Esophagus squamous epithelium (tissue), 5 donors: ENCODE data around the gene NKIRAS1. TPM values are rescaled to one million over a fixed set of nuclear protein-coding genes. Genes with fewer than 3 reads are reported as not detected.

Experiments
- DNase-seq: peaks from one replicate; lab custom pipeline; 2025; lab: John Stamatoyannopoulos, UW
- H3K27ac ChIP-seq, 4 donors: fragments of 200-600 bp; sonication (generic); one replicate each; pipeline ENCODE4 v1.5.1; 2016 to 2019; ENCODE audit warnings: mild to moderate bottlenecking in 1 of 4
- H3K27me3 ChIP-seq, 4 donors: fragments of 200-600 bp; sonication (generic); 1 replicate in 3 of 4; 2 replicates in 1 of 4; pipeline versions ENCODE4 v1.5.1 to v1.6.0; 2017 to 2021; ENCODE audit warnings: antibody characterized with exemption in 1 of 4
- H3K36me3 ChIP-seq, 3 donors: fragments of 200-600 bp; sonication (generic); one replicate each; pipeline ENCODE4 v1.5.1; 2016 to 2019
- H3K4me1 ChIP-seq, 3 donors: fragments of 200-600 bp; sonication (generic); one replicate each; pipeline ENCODE4 v1.5.1; 2017 to 2019
- H3K4me3 ChIP-seq, 4 donors: fragments of 200-600 bp; sonication (generic); 1 replicate in 3 of 4; 2 replicates in 1 of 4; pipeline ENCODE4 v1.5.1; 2016 to 2019; ENCODE audit warnings: mild to moderate bottlenecking in 2 of 4, moderate library complexity in 1 of 4
- H3K9me3 ChIP-seq, 3 donors: fragments of 200-600 bp; sonication (generic); one replicate each; pipeline ENCODE4 v1.5.1; 2016 to 2019
- POLR2A ChIP-seq, 4 donors: fragments of 450-650 bp; IDR thresholded peaks; one replicate each; pipeline ENCODE4 v1.6.1; 2017; ENCODE audit warnings: antibody characterized with exemption in 4 of 4, mild to moderate bottlenecking in 4 of 4, moderate library complexity in 3 of 4
- WGBS, 2 donors: methylation state at CpG; one replicate each; pipeline ENCODE4 v1.1.5; 2018; 5-methylcytosine and 5-hydroxymethylcytosine counted together
- intact Hi-C: fragments of 100-400 bp; cut with DNase I; formaldehyde crosslinking; loops from one replicate; pipeline ENCODE4 v1.15.0; 2022
- total RNA-seq, 4 donors: library from RNA; depleted of rRNA; stranded (reverse); fragments of >200 nt; gene quantifications; one replicate each; pipeline ENCODE4 v1.1.0, GENCODE V29; 2016
- TF ChIP-seq, protein P1 (sequence below), 6 experiments: fragments of 450-650 bp in 4 of 6; fragments of 200-600 bp in 2 of 6; sonication (generic) in 2 of 6; IDR thresholded peaks; one replicate each; pipeline ENCODE4 v1.5.1; 2016 to 2019; ENCODE audit warnings: antibody characterized with exemption in 6 of 6, mild to moderate bottlenecking in 4 of 6, moderate library complexity in 4 of 6
- donor health status: DM: yes; HTN: yes; CAD: no.

Gene NKIRAS1
- total RNA-seq = 10 to 100 TPM in 1 of 4 donors, 1 to 10 TPM in 3; 5.9 to 11.1 (median 8.4) TPM

DNA sequence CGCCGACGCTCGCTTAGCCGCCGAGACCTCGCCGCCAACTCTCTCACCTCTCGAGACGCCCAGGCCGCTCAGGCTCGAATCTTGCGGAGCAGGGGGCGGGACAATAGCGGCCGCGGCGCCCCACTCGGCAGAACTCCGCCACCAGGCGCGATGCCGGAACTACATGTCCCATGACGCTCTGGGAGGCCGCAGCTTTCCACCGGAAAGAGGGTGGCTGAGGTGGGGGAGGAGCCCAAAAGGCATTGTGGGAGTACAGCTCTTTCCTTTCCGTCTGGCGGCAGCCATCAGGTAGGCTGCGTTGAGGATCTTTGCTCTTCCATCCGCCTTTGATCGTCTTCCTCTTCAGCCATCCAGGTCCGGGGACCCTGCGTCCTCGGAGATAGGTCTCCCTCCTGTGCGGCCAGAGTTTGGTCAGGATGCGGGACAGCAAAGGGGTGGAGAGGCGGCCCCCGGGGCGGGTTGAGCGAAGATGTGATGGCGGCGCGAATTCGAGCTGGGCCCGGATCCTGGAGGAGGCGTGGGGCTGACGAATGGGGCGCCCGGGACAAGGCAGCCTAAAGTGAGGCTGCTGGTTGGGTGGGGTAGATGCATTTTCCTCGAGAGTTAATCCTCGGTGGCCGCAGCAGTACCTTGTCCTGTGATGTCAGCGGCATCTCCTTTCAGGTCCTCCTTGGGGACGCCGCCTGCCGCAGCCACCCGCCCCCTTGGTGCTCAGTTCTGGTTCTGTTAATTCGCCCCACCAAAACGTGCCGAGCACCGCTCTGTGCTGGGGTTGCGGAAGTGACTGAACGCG is at the start of gene NKIRAS1, which contains the start of gene RPL15:
Gene NKIRAS1 (minus strand): TSS at position 105 of the 793 bp plus-strand sequence. CDS start 6,086 bp downstream, outside the sequence.
Gene RPL15 (plus strand): TSS at position 247 of the 793 bp plus-strand sequence. CDS start 728 bp downstream, outside the sequence.
- DNase-seq = peak; percentile 85
- 0% methylated on average over 19 to 22 of the region's 64 CpGs for WGBS, 2 donors

DNA sequence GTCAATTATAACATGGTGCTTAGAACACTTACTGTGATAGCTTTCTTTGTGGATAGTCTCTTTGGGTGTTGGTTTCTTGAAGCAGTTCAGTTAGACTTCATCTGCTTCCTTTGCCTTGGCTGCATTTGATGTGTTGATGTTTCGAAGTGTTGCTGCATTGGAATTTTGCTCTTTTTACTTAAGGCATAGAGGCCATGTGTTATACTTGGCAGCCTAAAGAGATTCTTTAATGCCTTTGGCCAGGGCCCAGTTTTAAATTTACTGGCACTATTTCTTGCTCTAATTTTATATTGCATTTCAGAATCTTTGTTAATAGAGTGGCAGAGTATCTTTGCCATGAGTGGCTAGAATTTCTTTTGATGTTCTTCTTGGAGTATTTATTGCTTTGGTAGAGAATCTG is 49.5 kb upstream of the NKIRAS1 start:
- peaks cover 0 to 96% (median 0%) of the 10 kb centered on the region in 3 donors for H3K36me3 ChIP-seq
- WGBS, 2 donors = 30 to 63% methylated on average over 1 of the region's 1 CpG
- H3K27ac ChIP-seq = peak overlapping the region in 1 of 4 donors; percentile 26
- peaks cover 0 to 34% (median 17%) of the 10 kb centered on the region in 3 donors for H3K4me1 ChIP-seq
- no peaks in the 10 kb centered on the region for H3K9me3 ChIP-seq
- intact Hi-C loops = no loop called here
- TF ChIP-seq, protein P1, sequence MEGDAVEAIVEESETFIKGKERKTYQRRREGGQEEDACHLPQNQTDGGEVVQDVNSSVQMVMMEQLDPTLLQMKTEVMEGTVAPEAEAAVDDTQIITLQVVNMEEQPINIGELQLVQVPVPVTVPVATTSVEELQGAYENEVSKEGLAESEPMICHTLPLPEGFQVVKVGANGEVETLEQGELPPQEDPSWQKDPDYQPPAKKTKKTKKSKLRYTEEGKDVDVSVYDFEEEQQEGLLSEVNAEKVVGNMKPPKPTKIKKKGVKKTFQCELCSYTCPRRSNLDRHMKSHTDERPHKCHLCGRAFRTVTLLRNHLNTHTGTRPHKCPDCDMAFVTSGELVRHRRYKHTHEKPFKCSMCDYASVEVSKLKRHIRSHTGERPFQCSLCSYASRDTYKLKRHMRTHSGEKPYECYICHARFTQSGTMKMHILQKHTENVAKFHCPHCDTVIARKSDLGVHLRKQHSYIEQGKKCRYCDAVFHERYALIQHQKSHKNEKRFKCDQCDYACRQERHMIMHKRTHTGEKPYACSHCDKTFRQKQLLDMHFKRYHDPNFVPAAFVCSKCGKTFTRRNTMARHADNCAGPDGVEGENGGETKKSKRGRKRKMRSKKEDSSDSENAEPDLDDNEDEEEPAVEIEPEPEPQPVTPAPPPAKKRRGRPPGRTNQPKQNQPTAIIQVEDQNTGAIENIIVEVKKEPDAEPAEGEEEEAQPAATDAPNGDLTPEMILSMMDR (IDR thresholded peaks at IDR 0.05) = no peak
- no peak for TF ChIP-seq POLR2A (IDR thresholded peaks at IDR 0.05)
- H3K4me3 ChIP-seq = no peak overlapping the region
- DNase-seq = no peak
- no peaks in the 10 kb centered on the region for H3K27me3 ChIP-seq

More for the DNA sequence above, at the start of gene NKIRAS1, which contains the start of gene RPL15:
- Histone ChIP-seq H3K4me3 (peak within 1 kb of the TSS; percentile 90 to 96 (median 95)), H3K9me3 (no peaks in the 10 kb centered on the region), H3K36me3 (peaks cover 0 to 43% (median 0%) of the 10 kb centered on the region in 3 donors), H3K27ac (peak within 1 kb of the TSS; percentile 97 to 99 (median 98)), H3K27me3 (no peaks in the 10 kb centered on the region), H3K4me1 (peaks cover 15 to 57% (median 19%) of the 10 kb centered on the region in 3 donors)
- TF ChIP-seq, protein P1 (IDR thresholded peaks at IDR 0.05) = peak; percentile 44 to 90 (median 70)
- peak in 3 of 4 donors; percentile 87 to 98 (median 96) for TF ChIP-seq POLR2A (IDR thresholded peaks at IDR 0.05)
- intact Hi-C loops = no loop called here

DNA sequence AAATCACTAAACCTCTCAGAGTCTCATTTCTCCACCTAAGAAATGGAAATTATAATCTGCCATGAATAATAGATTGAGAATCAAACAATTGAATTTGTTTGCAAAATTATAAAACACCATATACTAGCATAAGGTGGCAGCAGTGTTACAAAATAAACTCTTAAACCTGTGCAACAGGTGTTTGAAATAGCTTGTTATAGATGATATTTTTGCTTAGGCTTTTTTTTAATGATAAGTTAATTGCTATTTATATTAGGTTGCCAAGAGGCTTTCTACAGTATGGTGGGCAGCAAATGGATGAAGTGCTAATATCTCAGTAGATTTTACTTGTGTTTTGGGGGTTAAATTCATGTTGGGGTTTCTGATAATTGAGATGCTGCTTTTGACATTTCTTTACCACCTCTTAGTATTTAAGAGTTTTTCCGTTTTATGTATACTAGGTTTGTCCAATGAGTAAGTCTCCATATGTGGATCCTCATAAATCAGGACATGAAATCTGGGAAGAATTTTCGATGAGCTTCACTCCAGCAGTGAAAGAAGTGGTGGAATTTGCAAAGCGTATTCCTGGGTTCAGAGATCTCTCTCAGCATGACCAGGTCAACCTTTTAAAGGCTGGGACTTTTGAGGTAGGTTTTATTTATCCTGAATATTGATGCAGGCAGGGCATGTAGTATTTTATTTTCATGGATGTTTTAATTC is 47.9 kb upstream of the NKIRAS1 start:
- no peaks in the 10 kb centered on the region for H3K27me3 ChIP-seq
- intact Hi-C loops = no loop called here
- H3K4me1 ChIP-seq = peaks cover 0 to 43% (median 17%) of the 10 kb centered on the region in 3 donors
- TF ChIP-seq POLR2A (IDR thresholded peaks at IDR 0.05) = no peak
- TF ChIP-seq, protein P1 (IDR thresholded peaks at IDR 0.05) = no peak
- WGBS, 2 donors = 80 to 82% methylated on average over 3 of the region's 3 CpGs
- DNase-seq = no peak
- no peak overlapping the region for H3K4me3 ChIP-seq
- no peaks in the 10 kb centered on the region for H3K9me3 ChIP-seq
- H3K36me3 ChIP-seq = peaks cover 0 to 98% (median 0%) of the 10 kb centered on the region in 3 donors
- H3K27ac ChIP-seq = no peak overlapping the region

DNA sequence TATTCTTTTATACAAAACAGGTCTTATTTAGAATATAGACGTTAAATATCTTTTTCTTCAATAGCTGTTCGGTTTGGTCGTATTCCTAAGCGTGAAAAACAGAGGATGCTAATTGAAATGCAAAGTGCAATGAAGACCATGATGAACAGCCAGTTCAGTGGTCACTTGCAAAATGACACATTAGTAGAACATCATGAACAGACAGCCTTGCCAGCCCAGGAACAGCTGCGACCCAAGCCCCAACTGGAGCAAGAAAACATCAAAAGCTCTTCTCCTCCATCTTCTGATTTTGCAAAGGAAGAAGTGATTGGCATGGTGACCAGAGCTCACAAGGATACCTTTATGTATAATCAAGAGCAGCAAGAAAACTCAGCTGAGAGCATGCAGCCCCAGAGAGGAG is 45.1 kb upstream of the NKIRAS1 start:
- H3K4me1 ChIP-seq = peaks cover 0 to 60% (median 22%) of the 10 kb centered on the region in 3 donors
- peaks cover 0 to 83% (median 0%) of the 10 kb centered on the region in 3 donors for H3K36me3 ChIP-seq
- intact Hi-C loops = no loop called here

More for the DNA sequence above, 45.1 kb upstream of the NKIRAS1 start:
- Histone ChIP-seq H3K27me3 (no peaks in the 10 kb centered on the region), H3K9me3 (no peaks in the 10 kb centered on the region), H3K4me3 (no peak overlapping the region), H3K27ac (no peak overlapping the region)
- WGBS, 2 donors = 93 to 96% methylated on average over 5 of the region's 5 CpGs
- DNase-seq = no peak
- TF ChIP-seq, protein P1 (IDR thresholded peaks at IDR 0.05) = no peak
- TF ChIP-seq POLR2A (IDR thresholded peaks at IDR 0.05) = no peak
